Body of pancreas (tissue), 4 donors: ENCODE results near the gene EHBP1L1.

ENCODE experiments used
- POLR2A ChIP-seq, 3 donors: fragments of 450-650 bp; IDR thresholded peaks; one replicate each; pipeline ENCODE4 v1.6.1; 2016; ENCODE audit warnings: antibody characterized with exemption in 3 of 3, mild to moderate bottlenecking in 2 of 3
- TF ChIP-seq, protein P1 (sequence below), 7 experiments: fragments of 450-650 bp in 4 of 7; fragments of 200-600 bp in 3 of 7; sonication (generic) in 3 of 7; IDR thresholded peaks; one replicate each; pipeline ENCODE4 v1.5.1; 2016 to 2019; ENCODE audit warnings: antibody characterized with exemption in 7 of 7

DNA sequence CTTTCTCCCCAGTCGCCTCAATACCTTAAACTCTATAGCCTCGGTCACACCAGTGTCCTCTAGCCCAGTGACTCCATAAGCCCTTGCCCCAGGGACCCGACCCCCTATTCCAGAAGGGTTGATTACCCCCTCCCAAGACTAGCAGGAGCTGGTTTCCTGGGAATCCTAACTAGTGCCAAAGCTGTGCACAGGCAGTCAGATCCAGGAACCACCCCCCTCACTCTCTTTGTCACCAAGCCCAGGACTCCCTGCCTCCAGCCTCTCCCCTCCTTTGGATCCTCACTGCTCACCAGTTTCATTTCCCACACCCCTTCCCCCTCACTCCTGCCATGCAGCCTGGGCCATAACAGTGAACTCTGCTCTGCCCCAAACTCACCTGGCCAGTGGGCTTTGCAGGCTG lies 27.5 kb upstream of the EHBP1L1 start:
- TF ChIP-seq, protein P1, sequence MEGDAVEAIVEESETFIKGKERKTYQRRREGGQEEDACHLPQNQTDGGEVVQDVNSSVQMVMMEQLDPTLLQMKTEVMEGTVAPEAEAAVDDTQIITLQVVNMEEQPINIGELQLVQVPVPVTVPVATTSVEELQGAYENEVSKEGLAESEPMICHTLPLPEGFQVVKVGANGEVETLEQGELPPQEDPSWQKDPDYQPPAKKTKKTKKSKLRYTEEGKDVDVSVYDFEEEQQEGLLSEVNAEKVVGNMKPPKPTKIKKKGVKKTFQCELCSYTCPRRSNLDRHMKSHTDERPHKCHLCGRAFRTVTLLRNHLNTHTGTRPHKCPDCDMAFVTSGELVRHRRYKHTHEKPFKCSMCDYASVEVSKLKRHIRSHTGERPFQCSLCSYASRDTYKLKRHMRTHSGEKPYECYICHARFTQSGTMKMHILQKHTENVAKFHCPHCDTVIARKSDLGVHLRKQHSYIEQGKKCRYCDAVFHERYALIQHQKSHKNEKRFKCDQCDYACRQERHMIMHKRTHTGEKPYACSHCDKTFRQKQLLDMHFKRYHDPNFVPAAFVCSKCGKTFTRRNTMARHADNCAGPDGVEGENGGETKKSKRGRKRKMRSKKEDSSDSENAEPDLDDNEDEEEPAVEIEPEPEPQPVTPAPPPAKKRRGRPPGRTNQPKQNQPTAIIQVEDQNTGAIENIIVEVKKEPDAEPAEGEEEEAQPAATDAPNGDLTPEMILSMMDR (IDR thresholded peaks at IDR 0.05): no peak
- no peak for TF ChIP-seq POLR2A (IDR thresholded peaks at IDR 0.05)
